Spleen (tissue), 7 donors: ENCODE data around the gene KLKB1.

Experiments used
- CTCF ChIP-seq, 11 experiments: fragments of 200-600 bp in 7 of 11; fragments of 450-650 bp in 4 of 11; sonication (generic) in 4 of 11; IDR thresholded peaks in 8 of 11; conservative IDR thresholded peaks in 3 of 11; 1 replicate in 7 of 11; 2 replicates in 4 of 11; pipeline versions ENCODE4 v1.4.0 to v1.8.0; 2016 to 2021; ENCODE audit warnings: antibody characterized with exemption in 11 of 11, inconsistent platforms in 4 of 11, mild to moderate bottlenecking in 1 of 11
- POLR2A ChIP-seq, 3 donors: fragments of 450-650 bp; IDR thresholded peaks; one replicate each; pipeline ENCODE4 v1.5.1; 2017; ENCODE audit warnings: antibody characterized with exemption in 3 of 3, mild to moderate bottlenecking in 1 of 3
- donor health status: DM: no; HTN: no; CAD: no; lungs with moderate emphysema.
- donor health status: DM: no; HTN: no; CAD: no.
- donor health status: DM: no; HTN: no; CAD: no.

DNA sequence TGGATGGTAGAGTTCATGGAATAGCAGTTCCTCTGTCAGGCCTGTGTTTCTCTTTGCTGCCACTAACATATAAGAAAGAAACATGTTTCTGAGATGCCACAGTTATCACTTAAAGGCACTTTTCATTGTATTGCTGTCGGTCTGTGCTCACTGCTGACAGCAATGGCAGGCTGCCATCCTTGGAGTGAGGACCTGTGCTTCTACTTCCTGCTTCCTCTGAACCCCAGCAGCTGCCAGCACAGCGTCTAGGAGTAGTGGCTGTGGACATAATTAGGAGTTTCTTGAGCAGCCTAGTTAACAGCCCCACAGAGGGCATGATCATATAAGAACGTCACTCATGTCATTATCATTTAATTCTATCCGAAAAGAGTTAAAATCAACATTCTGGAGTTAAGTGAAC, 69.2 kb downstream of the KLKB1 start:
- TF ChIP-seq CTCF (IDR thresholded peaks at IDR 0.05 in 8 of 11, conservative IDR thresholded peaks at IDR 0.05 in 3 of 11) (no peak), POLR2A (IDR thresholded peaks at IDR 0.05) (no peak)
